HepG2 (cell line): ENCODE measurements around the gene SLC6A4. TPM values are rescaled to one million over a fixed set of nuclear protein-coding genes. Genes with fewer than 3 reads are reported as not detected.

Experiments used
- polyA plus RNA-seq, 8 experiments: library from polyadenylated mRNA; depleted of rRNA in 3 of 8; stranded (reverse) in 7 of 8; unstranded in 1 of 8; fragments of >200 nt; fragmentation: Illumina TruSeq in 4 of 8; extraction: Trizol in 4 of 8; gene quantifications; 2 replicates each; pipeline versions ENCODE4 v1.2.1 to v1.2.3, GENCODE V29; 2011 to 2016; ENCODE audit warnings: low read depth in 4 of 8, missing spikeins in 1 of 8, mixed read lengths in 1 of 8; ENCODE audit not compliant: insufficient read depth in 1 of 8
- small RNA-seq, 3 experiments: library from RNA; depleted of rRNA; stranded (forward); fragments of <200 nt; gene quantifications; one replicate each; pipeline ENCODE3, GENCODE V24; 2012; ENCODE audit warnings: low read depth in 2 of 3, low replicate concordance in 1 of 3; ENCODE audit not compliant: insufficient read length in 3 of 3, insufficient read depth in 2 of 3
- total RNA-seq, 5 experiments: library from RNA; depleted of rRNA; stranded (reverse); fragments of >200 nt; fragmentation: Illumina TruSeq; extraction: Trizol; gene quantifications; 2 replicates each; pipeline ENCODE4 v1.2.3, GENCODE V29; 2016; ENCODE audit warnings: low read depth in 1 of 5

SLC6A4 gene
- total and polyA plus RNA-seq, 2 of the 13 experiments (the other 11 are each of a cell fraction or from before 2014, with no cell fraction given) = 7.6 to 20.3 TPM

Small RNA genes within 50 kb of the gene (small RNA-seq; reads per million reads assigned to genes)
- 14.4 to 27.1 (median 15.0) reads per million in 3 experiments for gene RF00154

Other genes starting within 250 kb of the SLC6A4 start
- gene NSRP1, start 118.9 kb downstream of the SLC6A4 start, total RNA-seq (2016; rRNA removed; fragmentation: Illumina TruSeq; extraction: Trizol) = 12.7 and 14.3 TPM in 2 replicates
- gene NSRP1, start 118.9 kb downstream of the SLC6A4 start, polyA plus RNA-seq (2011; rRNA removed) = 6.9 and 7.0 TPM in 2 replicates
- 41.0 and 61.9 TPM in 2 replicates for gene BLMH, start 56.2 kb upstream of the SLC6A4 start, total RNA-seq (2016; rRNA removed; fragmentation: Illumina TruSeq; extraction: Trizol)
- 11.1 and 12.1 TPM in 2 replicates for gene BLMH, start 56.2 kb upstream of the SLC6A4 start, polyA plus RNA-seq (2011; rRNA removed)
- gene TMIGD1, start 98.4 kb upstream of the SLC6A4 start, total RNA-seq (2016; rRNA removed; fragmentation: Illumina TruSeq; extraction: Trizol) = not detected in 2 replicates
- not detected in 2 replicates for gene TMIGD1, start 98.4 kb upstream of the SLC6A4 start, polyA plus RNA-seq (2011; rRNA removed)
- 54.3 and 72.3 TPM in 2 replicates for gene CPD, start 143.2 kb upstream of the SLC6A4 start, total RNA-seq (2016; rRNA removed; fragmentation: Illumina TruSeq; extraction: Trizol)
- gene CPD, start 143.2 kb upstream of the SLC6A4 start, polyA plus RNA-seq (2011; rRNA removed) = 43.2 and 46.1 TPM in 2 replicates
- gene GOSR1, start 241.7 kb upstream of the SLC6A4 start, total RNA-seq (2016; rRNA removed; fragmentation: Illumina TruSeq; extraction: Trizol) = 37.0 and 44.6 TPM in 2 replicates
- 12.5 and 15.8 TPM in 2 replicates for gene GOSR1, start 241.7 kb upstream of the SLC6A4 start, polyA plus RNA-seq (2011; rRNA removed)